IMR-90 (cell line): ENCODE data around the gene CUBN. TPM values are rescaled to one million over a fixed set of nuclear protein-coding genes. Genes with fewer than 3 reads are reported as not detected.
A peak's percentile ranks its signal among the peaks of the same experiment; 100 is the strongest.

Experiments
- ATAC-seq: fragments of 200-7000 bp; cut with Tn5 transposase; 2 replicates; pipeline ENCODE4 v1.9.1; 2020; ENCODE audit warnings: low read depth, mild to moderate bottlenecking, moderate library complexity
- BruUV-seq: library from RNA; stranded (reverse); fragments of 400-500 nt; replicated peaks from 2 replicates; lab custom pipeline; 2021; lab: Mats Ljungman, UMichigan
- CTCF ChIA-PET: fragments of 300-600 bp; formaldehyde crosslinking; extraction: SDS; loops from one replicate; lab custom pipeline; 2021; ENCODE audit warnings: antibody characterized with exemption; lab: Yijun Ruan, JAX
- POLR2A ChIA-PET: fragments of 300-600 bp; sonication (Branson Sonifier 250); formaldehyde crosslinking; loops from one replicate; lab custom pipeline; 2022; ENCODE audit warnings: antibody characterized with exemption; ENCODE audit not compliant: unreplicated experiment; lab: Charles Lee
- DNase-seq: peaks from one replicate; pipeline ENCODE4 v3.0.0; 2013
- H2AFZ ChIP-seq: replicated peaks from 2 replicates; pipeline ENCODE3; 2013; ENCODE audit warnings: low read length, mild to moderate bottlenecking; ENCODE audit not compliant: poor library complexity
- H2AK5ac ChIP-seq: 2 replicates; pipeline ENCODE4 v1.6.1; 2013; ENCODE audit warnings: low read depth, low read length, inconsistent platforms
- H2AK9ac ChIP-seq: replicated peaks from 2 replicates; pipeline ENCODE3; 2013; ENCODE audit warnings: mild to moderate bottlenecking, low read depth, low read length, moderate library complexity; ENCODE audit not compliant: poor library complexity
- H2BK120ac ChIP-seq: 2 replicates; pipeline ENCODE4 v1.6.1; 2013; ENCODE audit warnings: low read depth, low read length, inconsistent platforms
- H2BK15ac ChIP-seq: 3 replicates; pipeline ENCODE4 v1.6.1; 2013; ENCODE audit warnings: low read depth, low read length, inconsistent platforms
- H2BK20ac ChIP-seq: 2 replicates; pipeline ENCODE4 v1.6.1; 2013; ENCODE audit warnings: low read depth, mild to moderate bottlenecking, inconsistent platforms, low read length, moderate library complexity
- H2BK5ac ChIP-seq: 2 replicates; pipeline ENCODE4 v1.6.1; 2013; ENCODE audit warnings: mild to moderate bottlenecking, low read depth, low read length, inconsistent platforms; ENCODE audit not compliant: poor library complexity, severe bottlenecking
- H3K14ac ChIP-seq: replicated peaks from 2 replicates; pipeline ENCODE4 v1.6.1; 2013; ENCODE audit warnings: low read depth, low read length, inconsistent platforms
- H3K18ac ChIP-seq: 2 replicates; pipeline ENCODE4 v1.6.1; 2013; ENCODE audit warnings: low read depth, low read length, control low read depth
- H3K23ac ChIP-seq: 2 replicates; pipeline ENCODE4 v1.6.1; 2013; ENCODE audit warnings: low read depth, low read length, inconsistent platforms
- H3K27ac ChIP-seq: 2 replicates; pipeline ENCODE4 v1.5.1; 2013; ENCODE audit warnings: mild to moderate bottlenecking, control low read depth, low read length; ENCODE audit not compliant: insufficient read depth
- H3K27me3 ChIP-seq: 2 replicates; pipeline ENCODE4 v1.6.1; 2013; ENCODE audit warnings: low read length; ENCODE audit not compliant: control insufficient read depth, insufficient read depth
- H3K36me3 ChIP-seq: 2 replicates; pipeline ENCODE4 v1.6.1; 2013; ENCODE audit warnings: low read length, mixed read lengths; ENCODE audit not compliant: control insufficient read depth, insufficient read depth
- H3K4ac ChIP-seq: 2 replicates; pipeline ENCODE4 v1.6.1; 2013; ENCODE audit warnings: low read depth, low read length, inconsistent platforms
- H3K4me1 ChIP-seq: 2 replicates; pipeline ENCODE4 v1.6.1; 2013; ENCODE audit warnings: low read length, mixed read lengths; ENCODE audit not compliant: control insufficient read depth, insufficient read depth
- H3K4me2 ChIP-seq: 2 replicates; pipeline ENCODE4 v1.6.1; 2013; ENCODE audit warnings: low read depth, mild to moderate bottlenecking, control low read depth, low read length, moderate library complexity
- H3K4me3 ChIP-seq: 2 replicates; pipeline ENCODE4 v1.5.1; 2013; ENCODE audit warnings: low read depth, mild to moderate bottlenecking, control low read depth, low read length, moderate library complexity; ENCODE audit not compliant: insufficient read depth
- H3K56ac ChIP-seq: 2 replicates; pipeline ENCODE4 v1.6.1; 2013; ENCODE audit warnings: low read length, inconsistent platforms; ENCODE audit not compliant: insufficient read depth; ENCODE audit errors: extremely low read depth
- H3K79me1 ChIP-seq, 2 experiments: 2 replicates each; pipeline ENCODE4 v1.6.1; 2013; ENCODE audit warnings: low read length in 2 of 2, inconsistent platforms in 1 of 2, low read depth in 1 of 2
- H3K9ac ChIP-seq: 2 replicates; pipeline ENCODE4 v1.6.1; 2013; ENCODE audit warnings: low read depth, low read length, control low read depth
- H3K9me1 ChIP-seq: 2 replicates; pipeline ENCODE4 v1.6.1; 2013; ENCODE audit warnings: low read length, inconsistent platforms; ENCODE audit not compliant: insufficient read depth
- H3K9me3 ChIP-seq: 2 replicates; pipeline ENCODE4 v1.6.1; 2013; ENCODE audit warnings: low read length; ENCODE audit not compliant: control insufficient read depth, insufficient read depth
- H4K20me1 ChIP-seq: 2 replicates; pipeline ENCODE4 v1.6.1; 2013; ENCODE audit warnings: low read length, inconsistent platforms; ENCODE audit not compliant: insufficient read depth
- H4K5ac ChIP-seq: 2 replicates; pipeline ENCODE4 v1.6.1; 2013; ENCODE audit warnings: mild to moderate bottlenecking, low read depth, low read length, control low read depth
- H4K8ac ChIP-seq, 2 experiments: 2 replicates each; pipeline ENCODE4 v1.6.1; 2013; ENCODE audit warnings: low read depth in 2 of 2, low read length in 2 of 2, control low read depth in 1 of 2, inconsistent platforms in 1 of 2
- H4K91ac ChIP-seq: 2 replicates; pipeline ENCODE4 v1.6.1; 2013; ENCODE audit warnings: low read depth, low read length, inconsistent platforms; ENCODE audit not compliant: insufficient read depth
- CEBPB ChIP-seq: IDR thresholded peaks from 2 replicates; pipeline ENCODE4 v1.6.1; 2012; ENCODE audit warnings: low read depth, low read length, improper control_type of control experiment
- CHD1 ChIP-seq: IDR thresholded peaks from 2 replicates; pipeline ENCODE4 v1.6.1; 2012; ENCODE audit warnings: low read depth, low read length, improper control_type of control experiment
- MXI1 ChIP-seq: IDR thresholded peaks from 2 replicates; pipeline ENCODE4 v1.6.1; 2012; ENCODE audit warnings: low read depth, mild to moderate bottlenecking, low read length, moderate library complexity, borderline replicate concordance
- RCOR1 ChIP-seq: IDR thresholded peaks from 2 replicates; pipeline ENCODE4 v1.6.1; 2012; ENCODE audit warnings: mild to moderate bottlenecking, low read length, improper control_type of control experiment; ENCODE audit not compliant: insufficient replicate concordance
- dilution Hi-C: fragments of 300-500 bp; cut with HindIII; formaldehyde crosslinking; loops from one replicate; pipeline ENCODE4 v1.14.3; 2018; ENCODE audit warnings: low sequenced_read_pairs; ENCODE audit not compliant: unreplicated experiment
- in situ Hi-C: fragments of 300-500 bp; cut with MboI; formaldehyde crosslinking; loops from 3 replicates; pipeline ENCODE4 v1.14.3; 2019; ENCODE audit warnings: low sequenced_read_pairs, inconsistent platforms, mixed read lengths
- intact Hi-C: fragments of 100-400 bp; cut with micrococcal nuclease; formaldehyde crosslinking; loops from 2 replicates; pipeline ENCODE4 v1.10.0; 2022
- polyA plus RNA-seq, 3 experiments: library from polyadenylated mRNA; depleted of rRNA; stranded (reverse); fragments of >200 nt; gene quantifications; 2 replicates each; pipeline ENCODE4 v1.2.3, GENCODE V29; 2012; ENCODE audit warnings: low replicate concordance in 1 of 3
- total RNA-seq: library from RNA; depleted of rRNA; stranded (reverse); fragments of >200 nt; gene quantifications from 2 replicates; pipeline ENCODE4 v1.2.3, GENCODE V29; 2012
- TF ChIP-seq, protein P1 (sequence below): fragments of 150-350 bp; IDR thresholded peaks from 2 replicates; pipeline ENCODE4 v1.6.1; 2016; ENCODE audit warnings: low read depth, mild to moderate bottlenecking, low read length, moderate library complexity, borderline replicate concordance

Gene CUBN
- total and polyA plus RNA-seq, 2 of the 4 experiments (the other 2 are of a cell fraction) = 0.19 to 0.54 TPM

DNA sequence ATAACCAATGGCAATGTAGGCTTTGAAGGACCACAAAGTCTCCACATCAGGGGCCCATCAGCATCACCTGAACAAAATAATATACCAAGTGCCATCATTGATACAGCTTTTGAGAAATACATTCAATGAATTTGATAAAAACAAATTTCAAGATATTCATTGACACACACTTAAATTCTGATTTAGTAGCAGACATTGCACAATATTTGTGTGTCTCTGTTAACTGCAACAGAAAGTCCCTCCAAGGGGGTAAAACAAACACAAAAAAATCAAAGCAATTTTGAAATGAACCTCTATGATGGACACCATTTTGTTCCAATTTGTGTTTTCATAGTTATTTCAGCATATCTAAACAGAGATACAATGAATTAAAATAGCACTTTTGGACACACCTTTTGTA, 225.6 kb downstream of the CUBN start:
- no peak overlapping the region for H2BK15ac ChIP-seq
- no peak overlapping the region for H2BK120ac ChIP-seq
- no peak overlapping the region for H3K14ac ChIP-seq
- H4K5ac ChIP-seq = no peak overlapping the region
- no peak overlapping the region for H2AFZ ChIP-seq
- no peak overlapping the region for H2AK5ac ChIP-seq
- no peak overlapping the region for H3K4ac ChIP-seq
- no TSS peak for BruUV-seq
- H3K23ac ChIP-seq = no peak overlapping the region
- dilution Hi-C loops = no loop called here
- no peak overlapping the region for H2AK9ac ChIP-seq
- H3K56ac ChIP-seq = no peak overlapping the region
- H4K8ac ChIP-seq = no peak overlapping the region
- in situ Hi-C loops = no loop called here
- H3K4me1 ChIP-seq = no peaks in the 10 kb centered on the region; the same call in 1 of the 2 replicates
- no peaks in the 10 kb centered on the region for H3K9me1 ChIP-seq
- H3K4me3 ChIP-seq = no peak overlapping the region
- H3K4me2 ChIP-seq = no peak overlapping the region
- H3K27ac ChIP-seq = no peak overlapping the region
- ChIA-PET CTCF (interaction anchor here (1.5 kb wide), 1 partner anchor 34 kb away, joined by 3 read pairs; no protein-coding TSS in a partner anchor), POLR2A (no interaction called here)
- H4K20me1 ChIP-seq = no peaks in the 10 kb centered on the region
- no peaks in the 10 kb centered on the region for H3K36me3 ChIP-seq
- H2BK5ac ChIP-seq = no peak overlapping the region
- ATAC-seq (no peak), DNase-seq (no peak)
- intact Hi-C loops = no loop called here
- no peaks in the 10 kb centered on the region for H3K79me1 ChIP-seq
- TF ChIP-seq CHD1 = no peak
- peak; percentile 70 for TF ChIP-seq CEBPB
- TF ChIP-seq MXI1 = no peak
- TF ChIP-seq, protein P1, sequence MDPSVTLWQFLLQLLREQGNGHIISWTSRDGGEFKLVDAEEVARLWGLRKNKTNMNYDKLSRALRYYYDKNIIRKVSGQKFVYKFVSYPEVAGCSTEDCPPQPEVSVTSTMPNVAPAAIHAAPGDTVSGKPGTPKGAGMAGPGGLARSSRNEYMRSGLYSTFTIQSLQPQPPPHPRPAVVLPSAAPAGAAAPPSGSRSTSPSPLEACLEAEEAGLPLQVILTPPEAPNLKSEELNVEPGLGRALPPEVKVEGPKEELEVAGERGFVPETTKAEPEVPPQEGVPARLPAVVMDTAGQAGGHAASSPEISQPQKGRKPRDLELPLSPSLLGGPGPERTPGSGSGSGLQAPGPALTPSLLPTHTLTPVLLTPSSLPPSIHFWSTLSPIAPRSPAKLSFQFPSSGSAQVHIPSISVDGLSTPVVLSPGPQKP = no peak
- TF ChIP-seq RCOR1 = no peak
- H2BK20ac ChIP-seq = no peak overlapping the region
- H3K18ac ChIP-seq = no peak overlapping the region
- H3K9me3 ChIP-seq = no peaks in the 10 kb centered on the region
- no peaks in the 10 kb centered on the region for H3K27me3 ChIP-seq
- no peak overlapping the region for H4K91ac ChIP-seq
- no peak overlapping the region for H3K9ac ChIP-seq
